Skeletal muscle tissue (tissue), 4 donors: ENCODE results near the gene THRB. TPM values are rescaled to one million over a fixed set of nuclear protein-coding genes. Genes with fewer than 3 reads are reported as not detected.

ENCODE experiments used
- H3K27ac ChIP-seq: one replicate; pipeline ENCODE4 v1.7.0; 2013; ENCODE audit warnings: mild to moderate bottlenecking, low read depth, low read length, inconsistent platforms
- H3K27me3 ChIP-seq, 3 donors: one replicate each; pipeline ENCODE4 v1.7.0; 2013; ENCODE audit warnings: low read length in 3 of 3; ENCODE audit not compliant: control insufficient read depth in 3 of 3, insufficient read depth in 3 of 3
- H3K36me3 ChIP-seq, 3 donors: one replicate each; pipeline ENCODE4 v1.7.0; 2013; ENCODE audit warnings: low read length in 3 of 3; ENCODE audit not compliant: control insufficient read depth in 3 of 3, insufficient read depth in 3 of 3
- H3K4me1 ChIP-seq, 3 donors: one replicate each; pipeline ENCODE4 v1.7.0; 2013; ENCODE audit warnings: low read length in 3 of 3, mild to moderate bottlenecking in 3 of 3; ENCODE audit not compliant: control insufficient read depth in 3 of 3, insufficient read depth in 3 of 3
- H3K4me3 ChIP-seq, 3 donors: one replicate each; pipeline ENCODE4 v1.7.0; 2013; ENCODE audit warnings: low read length in 3 of 3
- H3K9ac ChIP-seq, 3 donors: one replicate each; pipeline ENCODE4 v1.7.0; 2013; ENCODE audit warnings: low read length in 3 of 3, mild to moderate bottlenecking in 3 of 3, moderate library complexity in 2 of 3, low read depth in 1 of 3
- H3K9me3 ChIP-seq, 3 donors: one replicate each; pipeline ENCODE4 v1.7.0; 2013; ENCODE audit warnings: low read length in 3 of 3; ENCODE audit not compliant: control insufficient read depth in 3 of 3
- total RNA-seq: library from RNA; depleted of rRNA; stranded (reverse); fragments of >200 nt; gene quantifications from one replicate; pipeline ENCODE4 v1.2.3, GENCODE V29; 2014
- donor health status: Osteomylitis.

Gene THRB
- total RNA-seq, 1 donor from 2014 or later: 3.1 TPM

DNA sequence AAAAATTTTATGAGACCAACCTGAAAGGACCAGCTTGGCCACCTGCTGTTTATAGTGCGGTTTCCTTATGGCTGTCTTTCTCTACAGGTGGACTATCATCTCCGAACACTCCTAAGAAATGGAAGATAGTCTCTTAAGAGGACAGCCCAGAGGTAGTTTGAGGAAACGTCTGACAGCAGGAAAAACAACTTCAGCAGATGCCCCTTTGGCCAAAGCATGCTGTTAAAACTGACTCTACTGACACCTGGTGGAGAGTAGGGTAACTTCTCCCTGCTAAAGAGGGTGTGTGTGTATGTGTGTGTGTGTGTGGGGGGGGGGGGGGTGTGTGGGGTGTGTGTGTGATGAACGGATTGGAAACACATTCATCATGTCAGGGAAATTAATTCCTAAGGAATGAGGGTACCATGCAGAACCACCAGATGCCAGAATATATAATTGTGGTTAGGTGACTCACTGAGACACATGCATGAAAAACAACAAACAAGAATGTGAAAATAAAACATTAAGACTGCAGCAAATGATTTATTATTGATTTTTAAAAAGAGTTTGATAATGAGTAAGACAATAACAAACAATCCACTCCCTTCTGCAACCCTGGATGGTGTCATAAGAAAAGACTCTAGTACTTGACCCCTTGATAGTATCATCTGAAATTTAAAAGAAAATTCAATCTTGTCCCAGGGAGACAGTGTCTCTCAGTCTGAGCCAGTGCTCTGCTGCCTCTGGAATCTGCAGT is 256.5 kb downstream of the THRB start:
- H3K9ac ChIP-seq: no peak overlapping the region
- no peak overlapping the region for H3K4me3 ChIP-seq
- H3K4me1 ChIP-seq: peaks cover 30 to 54% (median 40%) of the 10 kb centered on the region in 3 donors
- H3K36me3 ChIP-seq: no peaks in the 10 kb centered on the region
- no peaks in the 10 kb centered on the region for H3K9me3 ChIP-seq
- peak overlapping the region; percentile 27 for H3K27ac ChIP-seq
- no peaks in the 10 kb centered on the region for H3K27me3 ChIP-seq

DNA sequence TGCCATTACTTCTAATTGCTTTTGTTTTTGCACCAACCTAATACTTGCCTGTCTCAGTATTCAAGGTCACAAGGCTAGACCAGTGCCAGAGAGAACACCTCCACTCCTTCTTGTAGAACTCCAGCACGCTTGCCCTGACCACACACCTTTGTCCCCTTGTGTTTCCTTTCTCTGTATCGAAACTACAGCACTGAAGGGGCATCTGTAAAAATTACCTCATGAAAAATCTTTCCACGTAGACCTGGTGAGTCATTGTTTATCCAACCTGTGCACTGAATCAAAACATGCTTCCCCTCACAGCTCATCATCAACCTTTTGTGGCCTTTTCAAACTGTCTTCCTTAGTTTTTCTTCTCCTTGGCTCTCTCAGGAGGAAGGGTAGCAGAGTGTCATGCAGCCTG is 259.5 kb downstream of the THRB start:
- no peaks in the 10 kb centered on the region for H3K27me3 ChIP-seq
- H3K27ac ChIP-seq: no peak overlapping the region
- peaks cover 13 to 29% (median 29%) of the 10 kb centered on the region in 3 donors for H3K4me1 ChIP-seq
- H3K9ac ChIP-seq: no peak overlapping the region
- no peaks in the 10 kb centered on the region for H3K36me3 ChIP-seq
- H3K4me3 ChIP-seq: no peak overlapping the region
- H3K9me3 ChIP-seq: no peaks in the 10 kb centered on the region

DNA sequence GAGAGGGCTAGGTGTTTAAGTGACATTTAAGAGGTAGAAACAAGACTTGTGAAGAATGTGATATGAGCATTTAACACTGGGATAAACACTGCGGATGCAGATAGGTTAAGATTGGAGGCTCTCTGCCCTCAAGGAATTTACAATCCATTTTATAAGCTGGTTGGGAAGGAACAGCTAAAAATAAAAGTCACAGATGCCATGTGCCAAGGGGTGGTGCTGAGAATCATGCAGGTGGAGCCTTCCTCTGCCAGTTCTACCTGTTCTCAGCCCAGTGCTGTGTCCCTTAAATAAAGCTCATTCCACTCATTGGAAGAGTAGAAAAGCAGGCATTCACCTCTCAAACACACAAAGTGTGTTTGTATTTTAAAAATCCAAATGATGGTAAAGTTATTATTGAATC is 261.9 kb downstream of the THRB start:
- Histone ChIP-seq H3K9me3 (no peaks in the 10 kb centered on the region), H3K4me3 (no peak overlapping the region), H3K36me3 (no peaks in the 10 kb centered on the region), H3K27me3 (no peaks in the 10 kb centered on the region), H3K9ac (no peak overlapping the region), H3K4me1 (peaks cover 8 to 25% (median 24%) of the 10 kb centered on the region in 3 donors), H3K27ac (no peak overlapping the region)

DNA sequence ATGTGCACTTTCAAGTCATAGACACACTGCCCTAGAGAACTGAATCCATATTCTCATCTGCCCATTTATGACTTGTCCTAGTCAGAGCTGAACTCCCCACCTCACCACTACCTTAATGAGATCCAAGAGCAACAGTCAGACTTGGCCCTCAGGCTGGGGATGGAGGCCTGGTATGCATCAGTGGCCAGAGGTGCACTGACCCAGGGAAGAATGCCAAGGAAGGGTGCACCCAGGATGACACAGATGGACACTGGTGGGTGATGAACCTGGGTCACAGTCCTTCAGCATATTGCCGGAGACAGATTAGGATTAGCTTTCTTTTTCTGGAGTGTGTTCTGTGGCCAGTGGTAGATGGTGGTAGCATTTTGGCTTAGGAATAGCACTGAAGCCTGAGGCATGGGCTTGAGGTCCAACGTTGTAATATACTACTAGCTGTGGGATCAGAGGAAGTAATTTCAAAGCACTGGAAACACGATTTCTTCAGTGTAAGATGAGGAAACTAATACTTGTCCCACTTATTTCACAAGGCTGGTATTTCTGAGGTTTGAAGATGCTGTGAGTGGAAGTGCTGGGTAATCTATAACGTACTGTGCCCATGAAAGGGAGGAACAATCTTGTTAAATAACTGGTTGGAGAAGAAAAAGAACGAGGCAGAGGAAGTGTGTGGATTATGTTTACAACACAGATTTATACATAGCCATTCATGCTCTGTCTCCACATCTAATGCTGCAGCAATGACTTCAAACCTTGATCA is 265.0 kb downstream of the THRB start:
- H3K27ac ChIP-seq: no peak overlapping the region
- H3K36me3 ChIP-seq: peaks cover 0 to 5% (median 0%) of the 10 kb centered on the region in 3 donors

DNA sequence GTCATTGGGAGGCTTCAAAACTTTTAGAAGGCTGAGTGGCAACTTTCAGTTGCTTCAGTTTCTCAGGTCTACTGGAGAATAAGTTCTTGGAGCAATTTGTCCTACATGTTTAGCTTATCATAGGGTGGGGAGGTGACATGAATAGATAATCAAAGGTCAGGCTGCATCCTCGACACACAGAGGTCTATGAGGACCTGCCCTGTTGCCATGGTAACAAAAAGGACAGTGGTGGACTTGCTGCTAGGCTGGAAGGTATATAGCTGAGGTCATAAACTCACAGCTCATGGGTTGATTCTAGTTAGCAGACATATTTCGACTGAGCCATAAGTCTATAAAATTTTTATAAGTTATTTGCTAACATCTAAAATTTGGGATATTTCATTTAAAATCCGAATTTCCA is 267.0 kb downstream of the THRB start:
- Histone ChIP-seq H3K36me3 (peaks cover 0 to 5% (median 0%) of the 10 kb centered on the region in 3 donors), H3K9me3 (no peaks in the 10 kb centered on the region), H3K4me3 (no peak overlapping the region), H3K9ac (no peak overlapping the region), H3K4me1 (peaks cover 2 to 8% (median 3%) of the 10 kb centered on the region in 3 donors), H3K27ac (no peak overlapping the region), H3K27me3 (no peaks in the 10 kb centered on the region)

More for the DNA sequence above, 265.0 kb downstream of the THRB start:
- Histone ChIP-seq H3K9ac (no peak overlapping the region), H3K4me3 (no peak overlapping the region), H3K4me1 (peaks cover 5 to 11% (median 8%) of the 10 kb centered on the region in 3 donors), H3K27me3 (no peaks in the 10 kb centered on the region), H3K9me3 (no peaks in the 10 kb centered on the region)

DNA sequence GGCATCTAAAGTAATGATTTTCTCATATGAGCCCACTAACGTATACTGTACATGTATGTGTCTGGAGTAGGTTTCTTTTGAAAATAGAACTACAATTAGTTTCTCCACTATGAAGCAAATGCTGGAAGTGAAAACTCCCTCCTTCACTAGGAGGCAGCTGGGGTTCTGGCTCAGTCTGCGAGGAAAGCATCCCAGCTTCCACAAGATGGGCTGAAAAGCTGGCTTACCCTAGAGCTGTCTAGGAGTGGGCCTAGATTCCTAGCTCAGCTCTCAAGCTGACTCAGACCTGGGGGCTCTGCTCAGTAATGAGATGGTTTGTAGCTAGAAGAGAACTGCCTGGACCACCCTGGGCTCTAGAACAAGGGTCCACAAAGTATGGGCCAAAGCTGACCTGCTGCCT is 268.3 kb downstream of the THRB start:
- Histone ChIP-seq H3K27ac (no peak overlapping the region), H3K27me3 (no peaks in the 10 kb centered on the region), H3K9ac (no peak overlapping the region), H3K4me1 (peaks cover under 1 to 8% (median 2%) of the 10 kb centered on the region in 3 donors), H3K9me3 (no peaks in the 10 kb centered on the region), H3K4me3 (no peak overlapping the region), H3K36me3 (peaks cover 0 to 5% (median 0%) of the 10 kb centered on the region in 3 donors)

DNA sequence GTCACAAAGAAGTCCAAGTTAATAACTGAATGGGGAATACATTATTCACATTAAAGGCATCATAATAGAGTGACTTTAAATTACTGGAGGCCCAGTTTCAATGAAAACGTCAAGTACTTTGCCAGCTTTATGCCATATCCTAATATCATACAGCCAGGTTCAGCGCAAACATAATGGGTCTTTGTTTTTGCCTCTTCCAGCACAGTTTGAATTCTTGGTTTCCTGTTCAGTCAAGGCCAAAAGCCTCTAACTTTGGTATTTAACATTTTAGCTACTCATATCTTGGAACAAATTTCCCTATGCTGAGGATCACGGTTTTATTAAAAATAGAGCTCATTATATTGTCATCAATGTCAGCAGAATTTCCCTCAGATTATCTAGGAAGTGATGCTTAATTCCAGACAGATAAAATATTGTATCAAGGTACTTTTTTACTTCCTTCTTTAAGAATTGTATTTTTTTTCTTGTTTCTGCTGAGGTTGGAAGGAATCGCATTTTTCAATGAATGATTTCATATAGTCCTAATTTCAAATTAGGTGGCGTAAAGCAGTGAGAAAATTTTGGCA is 269.2 kb downstream of the THRB start:
- Histone ChIP-seq H3K36me3 (peaks cover 0 to 5% (median 0%) of the 10 kb centered on the region in 3 donors), H3K4me3 (no peak overlapping the region), H3K27ac (no peak overlapping the region), H3K4me1 (peaks cover 9 to 11% (median 10%) of the 10 kb centered on the region in 3 donors), H3K9ac (no peak overlapping the region), H3K9me3 (no peaks in the 10 kb centered on the region), H3K27me3 (no peaks in the 10 kb centered on the region)

DNA sequence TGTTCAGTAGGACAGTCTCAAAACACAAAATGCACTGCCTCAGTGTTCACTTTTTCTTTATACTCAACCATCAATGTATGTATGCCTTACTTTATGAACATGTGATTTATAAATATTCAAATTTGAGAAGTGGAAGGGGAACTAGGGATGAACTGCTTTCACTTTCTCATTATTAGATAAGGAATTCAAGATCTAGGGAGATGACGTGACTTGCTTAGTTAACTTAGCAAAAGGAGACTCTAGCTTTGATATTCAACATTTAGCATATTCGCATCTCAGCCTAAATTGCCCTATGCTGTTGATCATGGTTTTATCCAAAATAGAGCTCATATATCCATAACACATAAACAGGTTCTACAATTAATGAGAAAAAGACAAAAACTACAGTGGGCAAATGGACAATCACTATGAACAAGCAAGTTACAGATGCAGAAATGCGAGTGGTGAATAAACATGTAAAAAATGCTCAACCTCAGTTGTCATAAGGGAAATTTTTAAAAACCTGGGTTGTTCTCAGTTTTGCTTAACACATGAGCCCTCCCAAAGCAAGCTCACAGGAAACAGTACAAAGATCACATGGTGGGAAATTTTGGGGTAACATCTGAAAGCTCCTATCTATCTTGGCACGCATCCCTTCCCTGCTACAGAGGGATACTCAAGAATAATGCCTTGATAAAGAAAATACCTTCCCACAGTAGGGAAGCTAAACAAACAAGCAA is 269.8 kb downstream of the THRB start:
- Histone ChIP-seq H3K4me3 (no peak overlapping the region), H3K4me1 (peaks cover 12 to 14% (median 14%) of the 10 kb centered on the region in 3 donors), H3K9me3 (no peaks in the 10 kb centered on the region), H3K27ac (no peak overlapping the region), H3K36me3 (peaks cover 0 to 5% (median 0%) of the 10 kb centered on the region in 3 donors), H3K27me3 (no peaks in the 10 kb centered on the region), H3K9ac (no peak overlapping the region)

DNA sequence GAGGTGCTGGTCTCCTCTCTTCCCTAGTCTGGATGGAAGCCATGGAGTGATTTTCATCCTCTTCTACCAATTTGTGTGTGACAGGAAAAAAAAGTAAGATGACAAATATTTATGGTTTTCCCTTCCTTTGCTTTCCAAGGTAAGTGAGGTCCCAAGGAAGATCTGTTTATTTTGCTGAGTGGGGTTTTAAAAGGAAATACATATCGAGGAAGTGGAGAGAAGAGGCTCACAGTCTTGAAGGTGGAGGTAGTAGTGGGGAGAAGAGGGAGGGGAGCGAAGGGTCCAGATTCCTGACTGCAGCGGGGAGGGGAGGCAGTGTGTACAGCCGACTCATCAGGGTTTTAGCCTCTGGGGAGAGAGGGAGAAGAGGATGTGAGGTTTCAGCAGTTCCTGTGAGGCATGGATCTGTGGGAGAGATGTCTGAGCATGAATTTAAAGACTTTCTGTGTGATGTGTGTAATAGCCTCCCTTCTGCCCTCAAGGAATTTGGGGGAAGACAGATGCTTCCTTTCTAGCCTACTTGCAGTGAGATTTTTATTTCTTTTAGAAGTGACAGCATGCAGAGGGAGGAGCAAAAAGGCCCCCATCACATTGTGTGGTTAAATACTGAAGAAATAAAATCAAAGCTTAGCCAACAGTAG is 272.4 kb downstream of the THRB start:
- Histone ChIP-seq H3K36me3 (peaks cover 0 to 3% (median 0%) of the 10 kb centered on the region in 3 donors), H3K9me3 (no peaks in the 10 kb centered on the region), H3K9ac (no peak overlapping the region), H3K4me1 (peaks cover 12 to 14% (median 14%) of the 10 kb centered on the region in 3 donors), H3K27ac (no peak overlapping the region), H3K4me3 (no peak overlapping the region), H3K27me3 (no peaks in the 10 kb centered on the region)
